Right ventricle myocardium inferior (tissue), 1 donor: ENCODE data around the gene TMEM132C. TPM values are rescaled to one million over a fixed set of nuclear protein-coding genes. Genes with fewer than 3 reads are reported as not detected.

Experiments used
- ATAC-seq: fragments of 200-7000 bp; cut with Tn5 transposase; one replicate; pipeline ENCODE4 v1.9.1; 2020; ENCODE audit warnings: mild to moderate bottlenecking, moderate library complexity
- DNase-seq: peaks from one replicate; pipeline ENCODE4 v3.0.0; 2021; ENCODE audit errors: missing footprints
- intact Hi-C: fragments of 100-400 bp; cut with DNase I; formaldehyde crosslinking; loops from one replicate; pipeline ENCODE4 v1.11.0; 2022
- total RNA-seq: library from RNA; stranded (reverse); fragmentation: NEBNext Ultra II Directional; extraction: Animal tissue kit (Norgen Biotek cat#: 25700); gene quantifications from one replicate; pipeline ENCODE4 v1.2.1, GENCODE V29; 2021
- donor health status: DM: no; HTN: yes; CAD: no; lungs with severe emphysema.

The TMEM132C gene
- total RNA-seq, 1 donor from 2014 or later: 2.6 TPM

DNA sequence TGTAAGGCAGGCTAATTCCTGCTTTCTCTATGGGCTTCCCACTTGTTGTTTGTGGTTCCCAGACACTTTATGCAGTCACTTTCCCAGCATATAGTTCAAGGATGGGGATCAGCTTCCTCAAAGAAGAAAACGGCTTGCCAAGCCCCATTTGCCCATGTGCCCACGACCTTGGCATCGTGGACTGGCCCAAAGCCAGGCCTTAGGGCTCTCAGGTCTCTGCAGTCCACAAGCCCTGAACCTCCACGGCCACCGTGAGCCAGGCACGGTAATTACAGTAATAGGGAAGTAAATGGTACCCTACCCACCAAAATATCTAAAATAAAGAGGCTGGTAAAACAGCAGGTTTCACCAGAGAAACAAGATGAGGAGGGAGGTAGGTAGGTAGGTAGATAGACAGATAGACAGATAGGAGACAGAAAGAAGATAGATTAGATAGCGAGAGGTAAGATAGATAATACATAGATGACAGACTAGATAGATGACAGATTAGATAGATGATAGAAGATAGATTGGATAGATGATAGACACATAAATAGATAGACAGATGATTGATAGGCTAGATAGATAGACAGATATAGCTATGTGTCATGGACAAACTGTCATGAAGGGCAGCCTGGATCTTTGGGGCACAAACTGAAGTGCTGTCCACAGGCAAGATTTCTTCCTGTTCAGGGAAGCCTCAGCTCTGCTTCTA is 393.7 kb downstream of the TMEM132C start:
- ATAC-seq (no peak), DNase-seq (no peak)
- intact Hi-C loops: no loop called here

DNA sequence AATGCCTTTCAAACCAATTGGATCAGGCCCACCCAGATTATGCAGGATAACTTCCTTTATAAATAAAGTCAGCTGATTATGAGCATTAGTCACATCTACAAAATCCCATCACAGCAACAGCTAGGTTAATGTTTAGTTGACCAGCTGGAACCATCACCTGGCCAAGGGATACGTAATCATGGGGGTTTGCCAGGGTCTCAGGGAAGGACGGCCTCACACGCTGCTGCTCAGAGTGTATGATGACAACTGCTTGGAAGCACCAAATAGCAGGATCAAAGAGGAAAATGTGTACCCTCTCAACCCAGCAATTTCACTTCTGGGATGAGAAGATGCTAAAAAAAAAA is 394.2 kb downstream of the TMEM132C start:
- intact Hi-C loops: no loop called here
- DNase-seq (no peak), ATAC-seq (no peak)

DNA sequence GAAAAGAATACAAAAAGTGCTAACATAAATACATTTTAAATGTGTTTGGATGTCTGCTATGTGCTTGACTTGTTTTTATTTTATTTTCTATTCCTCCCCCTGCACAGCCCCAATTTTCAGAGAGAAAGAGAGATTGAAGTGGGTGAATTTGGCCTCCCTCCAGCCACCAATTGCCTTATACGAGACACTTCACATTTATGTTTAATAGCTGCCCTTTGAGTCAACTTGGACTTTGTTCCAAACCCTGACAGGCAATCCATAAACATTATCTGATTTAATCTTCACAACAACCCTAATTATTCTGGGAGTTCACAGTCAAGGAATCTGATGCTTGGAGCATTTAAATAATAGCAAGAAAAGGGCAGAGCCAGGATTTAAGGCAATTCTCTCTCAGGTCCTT is 395.1 kb downstream of the TMEM132C start:
- ATAC-seq: no peak

DNA sequence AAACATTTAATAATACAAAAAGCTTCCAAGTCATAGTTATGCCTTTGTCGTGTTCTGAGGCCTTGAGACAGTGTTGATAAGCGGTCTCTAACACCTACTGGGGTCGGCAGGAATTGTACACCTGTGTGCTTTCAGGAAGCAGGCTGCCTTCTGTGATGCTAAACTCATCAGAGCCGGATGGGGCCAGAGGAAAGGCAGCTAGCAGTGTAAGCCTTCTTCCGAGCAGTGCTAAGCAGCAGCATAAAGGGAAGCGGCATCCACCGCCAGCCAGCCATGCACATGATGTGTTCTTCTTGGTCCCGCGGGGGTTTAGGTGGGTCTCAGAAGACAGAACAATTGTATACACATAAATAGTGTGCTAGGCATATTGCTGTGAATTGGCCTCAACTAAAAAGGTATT is 397.5 kb downstream of the TMEM132C start:
- intact Hi-C loops: no loop called here
- DNase-seq: no peak

More for the DNA sequence above, 395.1 kb downstream of the TMEM132C start:
- intact Hi-C loops: no loop called here
- no peak for DNase-seq

DNA sequence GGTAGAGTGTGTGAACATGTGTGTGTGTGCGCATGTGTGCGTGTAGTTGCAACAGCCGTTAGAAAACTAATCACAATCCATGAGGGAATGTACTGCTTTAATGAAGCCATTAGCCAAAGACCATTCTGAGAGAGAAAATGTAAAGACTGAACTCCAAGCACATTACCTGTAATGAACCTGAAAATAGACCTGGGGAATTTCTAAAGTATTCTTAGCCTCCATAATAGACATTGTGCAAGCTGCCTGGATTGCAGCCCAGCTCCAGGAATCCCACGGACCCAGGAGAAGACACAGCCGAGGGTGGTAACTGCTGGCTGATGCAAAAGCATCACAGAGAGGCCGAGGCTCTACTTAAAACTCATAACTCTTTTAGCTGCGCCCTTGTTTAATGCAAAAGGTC is 400.2 kb downstream of the TMEM132C start:
- DNase-seq: no peak
- no peak for ATAC-seq
- intact Hi-C loops: no loop called here

More for the DNA sequence above, 397.5 kb downstream of the TMEM132C start:
- no peak for ATAC-seq

DNA sequence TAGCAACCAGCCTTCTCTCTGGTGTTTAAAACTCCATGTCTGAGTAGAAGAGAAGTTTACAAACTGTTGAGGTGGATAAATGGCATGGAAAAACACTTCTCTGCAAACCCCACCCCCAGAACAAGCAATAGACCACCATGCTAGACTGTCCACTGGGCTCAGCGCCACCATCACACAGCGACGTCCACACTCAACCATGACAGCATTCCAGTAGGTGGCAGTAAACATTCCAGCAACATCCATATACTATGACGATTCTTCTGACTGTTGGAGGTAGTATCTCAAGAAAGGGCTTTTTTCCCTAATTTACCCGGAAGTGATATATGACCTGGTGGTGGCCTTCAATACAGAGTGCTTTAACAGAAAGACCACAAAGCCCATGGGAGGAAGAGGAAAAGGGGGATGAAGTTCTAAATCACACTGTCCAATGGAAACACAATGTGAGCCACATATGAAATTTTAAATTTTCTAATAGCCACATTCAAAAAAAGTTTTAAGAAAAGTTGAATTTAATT is 404.6 kb downstream of the TMEM132C start:
- DNase-seq (no peak), ATAC-seq (no peak)
- intact Hi-C loops: no loop called here

DNA sequence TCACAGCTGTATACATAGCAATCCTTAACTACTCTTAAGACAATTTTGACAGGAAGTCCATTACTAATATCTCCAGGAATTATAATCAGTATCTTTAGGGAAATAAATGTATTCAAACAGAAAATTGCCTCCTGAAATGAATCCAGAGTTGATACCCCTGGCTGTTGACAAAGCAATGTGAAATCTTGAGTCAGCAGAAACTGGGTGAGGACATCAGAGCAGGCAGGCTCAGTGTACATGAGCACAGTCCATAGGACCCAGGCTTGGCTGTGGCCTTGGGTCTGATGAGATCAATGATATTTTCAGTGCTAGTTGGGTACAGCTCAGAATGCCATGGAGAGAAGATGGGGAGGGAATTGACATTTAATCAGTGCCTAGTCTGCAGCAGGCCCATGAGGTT is 405.5 kb downstream of the TMEM132C start:
- no peak for DNase-seq
- no peak for ATAC-seq
- intact Hi-C loops: no loop called here

DNA sequence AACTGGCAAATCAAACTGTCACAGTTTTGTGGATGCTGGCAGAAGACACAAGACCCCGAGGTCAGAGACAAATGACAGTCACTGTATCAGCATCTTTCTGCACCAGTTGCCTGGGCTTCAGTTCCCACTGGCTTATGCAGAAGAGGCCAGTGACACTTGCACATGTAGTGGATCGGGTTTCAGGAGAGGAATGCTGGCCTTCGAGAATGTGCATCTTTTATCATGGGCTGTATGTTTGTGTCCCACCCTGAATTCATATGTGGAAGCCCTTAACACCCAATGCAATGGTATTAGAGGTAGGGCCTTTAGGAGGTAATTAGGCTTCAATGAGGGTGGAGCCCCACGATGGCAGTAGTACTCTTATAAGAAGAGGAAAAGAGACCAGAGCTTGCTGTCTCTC is 405.9 kb downstream of the TMEM132C start:
- intact Hi-C loops: no loop called here
- DNase-seq (no peak), ATAC-seq (no peak)

DNA sequence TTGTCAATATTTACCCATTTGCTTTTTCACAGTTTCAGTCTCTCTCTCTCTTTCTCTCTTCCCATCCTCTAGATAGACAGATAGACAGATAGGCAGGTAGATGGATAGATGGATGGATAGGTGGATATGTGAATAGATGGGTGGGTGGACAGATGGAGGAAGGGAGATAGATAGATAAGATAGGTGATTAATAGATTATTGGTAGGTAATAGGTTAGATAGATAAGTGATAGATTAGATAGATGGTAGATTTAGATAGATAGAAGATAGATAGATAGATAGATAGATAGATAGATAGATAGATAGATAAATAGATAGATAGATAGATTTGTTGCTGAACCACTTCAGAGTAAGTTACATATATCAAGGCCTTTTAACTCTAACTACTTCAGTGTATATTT is 408.6 kb downstream of the TMEM132C start:
- ATAC-seq (no peak), DNase-seq (no peak)
- intact Hi-C loops: no loop called here

DNA sequence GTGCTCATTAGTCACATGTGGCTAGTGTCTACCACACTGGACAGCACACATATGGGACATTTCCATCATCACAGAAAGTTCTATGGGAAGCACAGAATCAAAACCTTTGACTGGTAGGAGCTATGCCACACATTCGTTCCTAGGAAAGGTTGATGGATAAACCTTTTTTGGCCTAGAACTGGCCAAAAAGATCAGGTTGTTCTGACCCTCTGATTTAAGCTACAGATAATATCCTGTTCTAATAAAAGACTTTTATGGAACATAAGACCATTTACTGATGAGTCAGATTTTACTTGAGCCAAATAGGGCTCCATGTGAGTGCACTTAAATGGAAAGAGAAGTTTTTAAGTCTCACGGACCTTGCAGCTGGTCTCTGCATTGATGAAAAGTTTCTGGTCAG is 413.6 kb downstream of the TMEM132C start:
- ATAC-seq (no peak), DNase-seq (no peak)
- intact Hi-C loops: no loop called here

DNA sequence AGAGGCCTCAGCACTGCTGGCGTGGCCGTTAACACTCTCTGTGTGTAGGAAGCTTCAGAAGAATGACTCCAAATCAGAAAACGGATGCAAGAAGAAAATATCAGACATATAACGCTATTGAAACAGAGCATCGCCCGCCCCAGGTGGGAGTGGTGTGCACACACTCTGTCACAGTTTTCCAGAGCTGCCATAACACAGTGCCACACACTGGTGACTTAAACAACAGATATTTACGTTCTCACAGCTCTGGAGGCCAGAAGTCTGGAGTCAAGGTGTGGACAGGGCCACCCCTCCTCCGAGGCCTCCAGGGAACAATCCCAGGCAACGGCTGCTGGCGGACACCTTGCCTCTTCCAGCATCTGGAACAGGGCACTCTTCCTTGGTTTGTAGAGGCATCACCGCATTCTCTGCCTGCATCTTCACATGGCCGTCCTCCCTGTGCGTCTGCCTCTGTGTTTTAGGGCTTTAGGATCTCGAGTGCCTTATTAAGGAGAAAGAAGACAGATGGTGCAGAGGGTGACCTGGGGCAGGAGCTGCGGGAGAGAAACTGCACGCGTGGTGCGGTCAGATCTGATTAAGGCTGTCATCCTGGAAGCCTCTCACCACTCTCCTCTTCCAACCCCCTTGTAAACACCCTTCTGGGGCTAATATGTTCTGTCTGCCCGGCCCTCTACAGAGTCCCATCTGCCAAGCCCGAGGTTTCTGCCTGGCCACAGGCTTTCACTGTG is 415.7 kb downstream of the TMEM132C start:
- intact Hi-C loops: no loop called here
- no peak for ATAC-seq
- no peak for DNase-seq

DNA sequence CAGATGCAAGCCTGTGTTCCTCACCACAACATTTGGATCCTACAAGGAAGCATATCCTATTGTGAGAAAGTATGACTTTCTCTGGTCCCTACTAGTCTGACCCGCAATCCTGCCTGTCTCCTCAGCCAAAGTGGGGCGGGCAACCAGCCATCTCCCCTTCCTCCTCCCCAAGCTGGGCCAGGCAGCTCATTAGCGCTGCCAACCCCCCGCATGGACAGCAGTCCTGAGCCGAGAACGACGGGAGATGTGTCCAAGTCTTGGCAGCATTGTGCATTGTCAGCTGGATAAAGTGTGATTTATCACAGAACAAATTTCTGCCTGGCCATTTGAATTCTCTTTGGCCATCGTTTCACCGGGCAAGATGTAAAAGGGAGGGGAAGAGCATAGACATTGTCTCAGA is 417.4 kb downstream of the TMEM132C start:
- no peak for ATAC-seq
- intact Hi-C loops: no loop called here
- DNase-seq: no peak

DNA sequence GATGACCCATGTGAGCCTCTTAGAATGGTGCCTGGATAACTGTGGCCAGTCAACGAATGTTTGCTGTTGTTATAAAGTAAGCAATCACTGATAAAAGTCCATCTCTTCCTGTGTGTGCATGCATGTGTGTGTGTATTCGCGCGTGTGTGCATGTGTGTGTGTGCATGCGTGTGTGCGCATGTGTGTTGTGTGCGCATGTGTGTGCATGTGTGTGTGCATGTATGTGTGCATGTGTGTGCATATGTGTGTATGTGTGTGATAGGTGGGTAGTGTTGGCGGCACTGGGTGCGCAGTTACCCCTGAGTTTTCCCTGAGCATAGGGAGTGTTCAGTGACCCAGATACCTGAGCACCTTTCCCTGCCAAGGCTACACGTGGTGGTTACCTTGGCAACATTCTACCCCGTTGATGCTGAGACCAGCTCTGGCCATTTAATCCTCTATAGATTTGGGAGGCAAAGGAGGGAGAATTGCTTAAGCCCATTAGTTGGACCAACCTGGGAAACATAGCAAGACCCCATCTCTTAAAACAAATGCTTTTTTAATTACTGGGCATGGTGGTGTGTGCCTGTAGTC is 419.0 kb downstream of the TMEM132C start:
- no peak for DNase-seq
- no peak for ATAC-seq
- intact Hi-C loops: no loop called here

DNA sequence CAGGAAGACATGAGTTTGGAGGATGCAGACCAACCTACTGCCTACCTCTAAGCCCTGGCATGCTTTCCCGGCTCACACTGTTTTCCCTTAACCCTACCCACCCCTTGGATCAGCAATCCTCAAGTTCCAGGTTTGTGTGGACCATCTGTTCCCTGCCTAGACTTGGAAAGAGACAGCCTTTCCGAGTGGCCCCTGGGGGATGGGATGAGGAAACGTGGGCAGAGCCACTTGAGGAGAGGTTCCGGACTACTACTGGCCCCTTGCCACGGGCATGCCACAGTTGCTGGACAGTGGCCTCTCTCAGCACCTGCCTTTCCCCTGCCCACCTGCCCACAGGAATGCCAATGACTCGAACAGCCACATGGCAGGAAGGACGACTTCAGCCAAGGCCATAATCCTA is 420.9 kb downstream of the TMEM132C start:
- ATAC-seq (no peak), DNase-seq (no peak)
- intact Hi-C loops: no loop called here

DNA sequence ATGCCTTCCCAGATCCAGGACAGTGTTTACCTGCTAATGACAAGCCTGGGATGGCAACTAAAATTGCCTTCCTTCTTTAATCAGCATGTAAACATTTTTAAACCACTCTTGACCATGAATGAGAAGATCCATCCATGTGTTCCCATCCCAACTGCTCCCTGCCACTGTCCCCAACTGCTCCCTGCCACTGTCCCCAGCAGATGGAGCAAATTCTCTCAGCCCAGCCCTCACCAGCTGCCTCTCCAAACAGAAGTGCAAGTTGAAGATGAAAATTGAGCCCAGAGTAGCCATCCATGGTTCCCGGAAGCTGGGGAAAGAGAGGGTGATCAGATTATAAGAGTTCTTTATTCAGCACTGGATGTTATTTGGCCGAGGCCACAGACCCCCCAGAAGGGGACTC is 423.7 kb downstream of the TMEM132C start:
- DNase-seq (no peak), ATAC-seq (no peak)
- intact Hi-C loops: no loop called here

DNA sequence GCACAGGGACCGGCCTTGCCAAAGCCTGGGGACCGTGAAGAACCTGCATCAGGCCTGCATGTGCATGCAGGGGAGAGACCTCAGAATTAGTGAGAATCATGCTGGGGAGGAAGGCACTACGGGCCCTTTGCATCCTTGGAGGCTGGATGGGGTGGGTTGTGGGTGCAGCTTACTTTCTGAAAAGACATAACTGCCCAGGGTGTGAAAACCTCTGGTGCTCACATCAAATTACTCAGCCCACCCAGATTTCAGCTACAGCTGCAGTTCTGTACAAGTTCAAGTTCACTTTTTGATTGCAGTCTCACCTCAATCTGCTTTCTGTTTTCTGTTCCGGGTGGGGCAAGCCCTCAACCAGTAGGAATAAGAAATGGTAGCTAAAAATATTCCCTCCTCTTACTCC is 426.1 kb downstream of the TMEM132C start:
- intact Hi-C loops: no loop called here
- DNase-seq (no peak), ATAC-seq (no peak)

DNA sequence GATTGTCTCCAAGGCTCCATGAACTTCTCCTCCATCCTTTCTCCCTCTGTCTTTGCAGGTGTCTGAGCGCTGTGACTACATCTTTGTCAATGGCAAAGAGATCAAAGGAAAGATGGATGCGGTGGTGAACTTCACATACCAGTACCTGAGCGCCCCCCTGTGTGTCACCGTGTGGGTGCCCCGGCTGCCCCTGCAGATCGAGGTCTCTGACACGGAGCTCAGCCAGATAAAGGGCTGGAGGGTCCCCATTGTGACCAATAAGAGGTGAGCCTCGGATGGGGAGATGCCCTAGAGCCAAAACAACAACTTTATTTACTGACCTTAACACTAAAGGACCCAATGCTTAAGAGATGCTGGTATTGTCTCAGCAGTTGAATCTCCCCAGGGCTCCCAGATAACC is 426.8 kb downstream of the TMEM132C start:
- DNase-seq (no peak), ATAC-seq (no peak)
- intact Hi-C loops: no loop called here

DNA sequence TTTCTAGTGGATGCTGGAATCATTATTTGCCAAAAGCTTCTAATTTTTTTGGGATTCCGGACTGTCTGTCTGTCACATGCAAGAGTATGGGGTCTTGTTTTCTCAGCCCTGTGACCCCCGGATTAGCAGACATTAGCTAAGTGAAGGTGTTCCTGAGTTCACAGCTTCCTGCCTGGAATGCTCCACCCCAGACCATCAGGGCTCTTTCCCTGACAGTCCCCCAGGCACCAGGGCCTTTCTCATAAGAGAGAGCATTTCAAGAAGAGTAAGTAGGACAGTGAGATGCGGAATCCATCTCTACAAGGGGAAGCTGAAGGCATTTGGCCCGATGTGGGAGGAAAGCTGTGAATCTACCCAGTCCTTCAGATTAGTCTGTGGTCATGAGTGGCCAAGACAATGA is 427.5 kb downstream of the TMEM132C start:
- intact Hi-C loops: no loop called here
- DNase-seq (no peak), ATAC-seq (no peak)

DNA sequence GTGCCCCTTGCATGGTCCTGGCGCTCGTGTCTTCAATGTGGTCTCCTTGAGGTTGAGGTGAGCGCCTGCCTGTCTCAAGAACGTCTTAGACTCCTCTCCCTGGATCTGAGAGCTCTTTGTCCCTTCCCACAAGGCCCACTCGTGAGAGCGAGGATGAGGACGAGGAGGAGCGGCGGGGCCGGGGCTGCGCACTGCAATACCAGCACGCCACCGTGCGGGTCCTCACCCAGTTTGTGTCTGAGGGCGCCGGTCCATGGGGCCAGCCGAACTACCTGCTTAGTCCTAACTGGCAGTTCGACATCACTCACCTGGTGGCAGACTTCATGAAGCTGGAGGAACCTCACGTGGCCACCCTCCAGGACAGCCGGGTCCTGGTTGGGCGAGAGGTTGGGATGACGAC is 428.7 kb downstream of the TMEM132C start:
- intact Hi-C loops: no loop called here
- DNase-seq (no peak), ATAC-seq (no peak)

DNA sequence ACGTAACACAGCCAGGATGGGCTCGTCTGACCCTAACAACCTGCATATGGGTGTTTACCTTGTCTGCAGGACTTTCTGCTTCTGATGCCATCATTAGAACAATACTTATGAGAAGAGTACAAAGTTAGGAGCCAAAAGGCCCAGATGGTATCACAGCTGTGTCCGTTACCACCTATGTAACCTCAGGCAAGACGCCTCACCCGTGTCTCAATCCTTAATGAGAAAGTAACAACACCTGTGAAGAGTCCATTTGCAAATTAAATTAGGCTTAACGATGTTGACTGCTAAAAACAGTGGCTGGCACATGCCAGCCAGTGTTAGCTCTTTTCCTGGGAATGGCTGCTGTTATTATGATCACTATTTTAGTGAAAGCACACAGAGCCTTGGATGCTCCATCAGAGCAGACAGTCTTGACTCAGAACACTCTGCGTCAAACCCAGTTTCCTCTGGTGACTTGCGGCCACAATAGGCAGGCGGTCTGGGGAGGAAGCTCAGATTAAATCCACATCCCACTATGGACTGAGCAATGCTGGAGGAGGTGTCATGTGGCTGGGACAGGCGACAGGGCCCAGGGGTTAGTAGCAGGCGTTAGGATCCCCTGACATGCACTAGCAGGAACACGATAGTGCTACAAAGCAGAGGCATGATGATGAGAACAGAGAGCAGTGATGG is 431.5 kb downstream of the TMEM132C start:
- intact Hi-C loops: no loop called here
- no peak for ATAC-seq
- DNase-seq: no peak
